ENCODE results near the gene BCO2.
"Not testable (repeated sequence)": the region's sequence is repeated elsewhere in the genome, so short reads cannot be mapped to it uniquely, and the experiment has no call there.

The BCO2 gene, protein sequence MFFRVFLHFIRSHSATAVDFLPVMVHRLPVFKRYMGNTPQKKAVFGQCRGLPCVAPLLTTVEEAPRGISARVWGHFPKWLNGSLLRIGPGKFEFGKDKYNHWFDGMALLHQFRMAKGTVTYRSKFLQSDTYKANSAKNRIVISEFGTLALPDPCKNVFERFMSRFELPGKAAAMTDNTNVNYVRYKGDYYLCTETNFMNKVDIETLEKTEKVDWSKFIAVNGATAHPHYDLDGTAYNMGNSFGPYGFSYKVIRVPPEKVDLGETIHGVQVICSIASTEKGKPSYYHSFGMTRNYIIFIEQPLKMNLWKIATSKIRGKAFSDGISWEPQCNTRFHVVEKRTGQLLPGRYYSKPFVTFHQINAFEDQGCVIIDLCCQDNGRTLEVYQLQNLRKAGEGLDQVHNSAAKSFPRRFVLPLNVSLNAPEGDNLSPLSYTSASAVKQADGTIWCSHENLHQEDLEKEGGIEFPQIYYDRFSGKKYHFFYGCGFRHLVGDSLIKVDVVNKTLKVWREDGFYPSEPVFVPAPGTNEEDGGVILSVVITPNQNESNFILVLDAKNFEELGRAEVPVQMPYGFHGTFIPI

DNA sequence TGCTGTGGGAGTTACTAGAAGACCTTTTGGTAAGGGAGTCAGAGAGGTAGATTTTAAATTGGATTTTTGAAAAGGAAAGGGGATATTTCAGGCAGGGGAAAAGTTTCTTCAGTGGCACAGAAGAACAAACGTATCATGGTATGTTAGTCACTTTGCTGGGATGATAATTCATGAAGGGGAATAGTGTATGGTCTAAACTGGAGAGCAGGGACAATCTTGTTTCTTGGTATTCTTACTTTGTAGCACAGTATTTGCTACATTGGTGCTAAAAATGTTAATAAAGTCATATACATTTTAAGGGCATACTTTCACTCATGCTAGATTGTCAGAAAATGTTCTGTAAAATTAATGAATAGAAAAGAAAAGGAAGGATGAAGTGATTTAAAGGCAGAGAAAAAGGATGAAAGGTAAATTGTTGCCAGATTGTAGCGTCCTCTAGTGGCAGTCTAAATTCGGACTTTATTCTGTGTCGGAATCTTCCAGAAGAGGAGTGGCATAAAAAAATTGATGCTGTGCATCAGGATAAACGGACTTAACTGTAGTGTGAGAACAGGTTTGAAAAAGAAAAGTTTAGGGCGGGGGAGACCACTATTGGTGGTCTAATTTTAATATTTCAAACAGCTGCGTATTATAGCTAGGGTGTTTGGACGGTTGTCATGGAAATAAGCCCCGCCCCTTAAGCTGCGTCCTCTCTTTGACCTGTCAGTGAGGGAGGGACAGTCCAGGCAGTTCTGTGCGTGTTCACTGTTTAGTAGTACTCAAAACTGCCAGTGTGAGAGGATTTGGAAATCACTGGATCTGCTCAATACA is at the start of gene BCO2:
Gene BCO2 (plus strand): TSS at position 724 of the 810 bp plus-strand sequence. CDS start 90 bp downstream, outside the sequence.
- peak; percentile 26 for DNase-seq (ENCODE audit: low read depth)

DNA sequence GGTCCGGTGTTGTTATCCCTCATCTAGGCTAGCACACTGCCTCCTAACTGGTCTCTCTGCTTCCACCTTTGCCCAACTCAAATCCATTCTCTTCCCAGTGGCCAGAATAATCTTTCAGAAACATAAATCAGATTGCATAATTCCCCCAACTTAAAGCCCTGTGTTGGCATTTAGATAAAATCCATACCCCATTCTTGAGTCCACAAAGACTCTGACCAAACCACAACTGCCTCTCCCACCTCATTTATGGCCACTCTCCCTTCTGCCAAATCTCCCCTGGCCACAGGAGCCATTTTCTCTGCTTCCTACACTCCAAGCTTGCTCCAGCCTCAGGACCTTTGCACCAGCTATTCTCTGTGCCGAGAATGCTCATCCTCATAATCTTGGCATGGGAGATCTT is 48.3 kb upstream of the BCO2 start:
- DNase-seq (ENCODE audit: low read depth), result no peak

DNA sequence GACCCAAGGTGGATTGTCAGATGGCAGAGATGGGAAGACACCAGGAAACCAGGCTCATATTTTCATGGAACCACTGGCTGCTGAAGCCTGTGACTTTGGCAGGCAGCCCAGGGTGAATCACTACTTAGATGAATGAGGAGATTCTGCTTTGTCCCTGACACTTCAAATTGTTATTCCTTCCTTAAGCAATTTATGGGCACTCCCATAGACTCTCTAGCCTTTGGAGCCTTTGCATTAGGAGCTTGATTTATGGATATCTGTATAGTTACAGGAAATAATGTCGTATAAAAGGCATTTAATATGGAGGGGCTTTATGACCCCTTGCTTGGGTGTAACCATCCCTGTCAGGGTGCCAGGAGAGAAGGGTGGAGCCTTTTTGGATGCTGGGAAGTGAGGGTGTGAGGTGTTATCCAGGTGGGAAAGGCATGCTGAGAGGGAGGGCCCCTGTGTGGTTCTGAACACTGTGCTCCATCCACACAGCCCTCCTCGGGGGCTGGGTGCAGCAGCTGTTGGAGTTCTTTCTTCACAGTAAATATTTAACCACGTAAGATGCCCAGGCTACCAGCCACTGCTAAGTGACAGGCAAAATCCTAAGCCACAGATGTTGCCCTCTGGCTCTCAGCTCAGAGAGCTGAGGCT is 46.7 kb upstream of the BCO2 start:
- peak; percentile 51 for DNase-seq (ENCODE audit: low read depth)

DNA sequence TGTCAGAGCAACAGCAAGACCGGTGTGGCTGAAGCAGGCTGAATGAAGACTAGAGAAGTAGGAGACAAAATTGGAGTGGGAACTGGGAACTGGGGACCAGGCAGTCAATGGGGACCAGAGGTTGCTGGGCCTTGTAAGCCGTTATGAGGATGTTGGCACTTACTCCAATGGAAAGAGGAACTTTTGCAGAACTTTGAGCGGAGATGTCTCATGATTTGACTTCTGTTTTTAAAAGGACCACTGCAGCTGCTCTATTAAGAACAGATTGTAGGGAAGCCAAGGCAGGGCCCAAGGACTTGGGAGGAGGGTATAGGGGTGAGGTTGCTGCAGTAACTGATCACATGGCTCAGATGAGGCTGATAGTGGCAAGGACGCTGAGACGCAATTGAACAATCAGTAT is 45.7 kb upstream of the BCO2 start:
- no peak for DNase-seq (ENCODE audit: low read depth)

DNA sequence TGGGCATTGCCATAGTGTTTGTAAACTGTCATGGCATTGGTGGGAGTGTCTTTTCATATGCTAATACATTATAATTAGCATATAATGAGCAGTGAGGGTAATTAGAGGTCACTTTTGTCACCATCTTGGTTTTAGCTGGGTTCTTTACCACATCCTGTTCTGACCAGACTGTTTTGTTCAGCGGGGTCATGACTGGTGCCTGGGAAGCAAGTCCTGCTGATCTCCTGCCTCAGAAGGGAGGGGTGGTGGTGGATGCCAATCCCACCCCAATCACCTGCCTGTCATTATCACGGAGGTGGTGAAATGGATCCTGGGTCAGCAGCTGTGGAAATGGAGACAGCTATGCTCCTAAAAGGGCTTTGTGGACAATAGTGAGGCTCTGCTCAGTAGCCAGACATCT is 42.6 kb upstream of the BCO2 start:
- no peak for DNase-seq (ENCODE audit: low read depth)

DNA sequence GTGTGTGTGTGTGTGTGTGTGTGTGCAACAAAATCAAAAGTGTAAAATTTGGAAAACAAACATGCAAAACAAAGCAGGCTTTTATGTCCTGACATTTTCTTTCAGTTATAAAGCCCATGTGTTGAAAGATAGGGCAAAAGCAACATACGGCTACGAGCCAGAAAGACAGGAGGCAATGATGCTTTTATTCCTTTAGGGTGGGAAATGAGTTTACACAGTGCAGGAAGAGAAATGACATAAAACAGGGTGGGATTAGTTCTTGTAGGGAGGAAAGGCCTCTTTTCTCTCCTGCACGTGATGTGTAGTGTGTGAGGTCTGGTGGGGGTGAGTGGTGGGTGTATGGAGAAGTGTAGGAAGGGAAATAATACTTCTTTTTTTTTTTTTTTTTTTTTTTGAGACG is 40.8 kb upstream of the BCO2 start:
- DNase-seq (ENCODE audit: low read depth), result no peak

DNA sequence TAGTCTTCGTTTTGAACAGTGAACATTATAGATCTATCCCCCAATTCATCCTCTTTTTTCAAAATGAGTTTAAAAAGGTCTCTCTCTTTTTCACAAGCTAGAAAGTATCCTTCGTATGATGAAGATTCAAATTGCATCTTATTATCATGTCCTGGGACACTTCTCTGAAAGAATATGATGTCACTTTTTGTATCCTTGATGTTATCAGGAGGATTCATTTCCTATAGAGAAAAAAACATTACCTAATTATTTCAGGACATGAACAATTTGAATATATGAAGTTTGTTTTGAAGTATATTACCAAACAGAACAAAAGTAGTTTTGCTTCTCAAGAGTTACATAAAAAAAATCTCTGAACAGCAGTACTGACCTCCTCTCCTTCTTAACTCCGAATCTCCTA is 31.7 kb upstream of the BCO2 start:
- no peak for DNase-seq (ENCODE audit: low read depth)

DNA sequence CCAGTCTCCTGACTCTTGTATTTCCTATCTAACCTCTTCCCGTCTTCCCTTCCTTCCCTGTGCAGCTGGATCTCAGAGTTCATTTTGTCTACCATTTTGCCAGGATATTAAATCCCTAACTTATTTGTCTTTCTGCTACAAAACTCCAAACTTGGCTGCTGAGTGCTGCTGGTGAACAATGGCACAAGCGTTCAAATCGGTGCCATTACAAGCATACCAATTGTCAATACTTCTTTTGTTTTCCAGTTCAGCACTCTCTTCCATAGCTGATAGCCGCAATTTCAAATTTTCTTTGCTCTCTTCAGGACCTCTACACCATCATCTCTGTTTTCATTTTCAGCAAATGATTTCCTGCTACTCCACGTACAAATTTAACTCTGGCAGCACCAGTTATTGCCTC is 24.8 kb upstream of the BCO2 start:
- no peak for DNase-seq (ENCODE audit: low read depth)

DNA sequence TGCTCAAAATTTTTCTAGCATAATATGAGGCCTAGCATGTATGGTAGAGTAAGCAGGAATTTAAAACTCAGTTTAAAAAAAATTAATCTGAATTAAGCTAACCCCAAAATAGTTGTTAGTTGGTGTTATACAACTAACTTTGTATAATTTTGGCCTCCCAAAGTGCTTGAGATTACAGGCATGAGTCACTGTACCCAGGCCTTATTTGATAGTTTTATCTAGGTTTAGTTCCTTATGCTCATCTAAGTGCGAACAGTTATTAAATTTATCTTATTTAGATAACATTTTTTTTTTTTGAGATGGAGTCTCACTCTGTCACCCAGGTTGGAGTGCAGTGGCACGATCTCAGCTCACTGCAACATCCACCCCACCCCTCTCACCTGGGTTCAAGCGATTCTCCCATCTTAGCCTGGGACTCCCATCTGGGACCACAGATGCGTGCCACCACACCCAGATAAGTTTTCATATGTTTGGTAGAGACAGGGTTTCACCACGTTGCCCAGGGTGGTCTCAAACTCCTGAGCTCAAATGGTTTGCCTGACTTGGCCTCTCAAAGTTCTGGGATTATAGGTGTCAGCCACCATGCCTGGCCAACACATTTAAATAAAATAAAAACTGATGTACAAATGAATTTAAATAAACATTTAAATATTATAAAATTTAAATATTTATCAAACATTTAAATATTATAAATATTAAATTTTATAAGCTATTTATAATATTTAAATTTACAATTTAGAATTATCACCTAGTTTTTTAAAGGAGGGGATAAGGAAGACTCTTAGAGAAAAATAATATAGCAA is 19.0 kb upstream of the BCO2 start:
- no peak for DNase-seq (ENCODE audit: low read depth)

DNA sequence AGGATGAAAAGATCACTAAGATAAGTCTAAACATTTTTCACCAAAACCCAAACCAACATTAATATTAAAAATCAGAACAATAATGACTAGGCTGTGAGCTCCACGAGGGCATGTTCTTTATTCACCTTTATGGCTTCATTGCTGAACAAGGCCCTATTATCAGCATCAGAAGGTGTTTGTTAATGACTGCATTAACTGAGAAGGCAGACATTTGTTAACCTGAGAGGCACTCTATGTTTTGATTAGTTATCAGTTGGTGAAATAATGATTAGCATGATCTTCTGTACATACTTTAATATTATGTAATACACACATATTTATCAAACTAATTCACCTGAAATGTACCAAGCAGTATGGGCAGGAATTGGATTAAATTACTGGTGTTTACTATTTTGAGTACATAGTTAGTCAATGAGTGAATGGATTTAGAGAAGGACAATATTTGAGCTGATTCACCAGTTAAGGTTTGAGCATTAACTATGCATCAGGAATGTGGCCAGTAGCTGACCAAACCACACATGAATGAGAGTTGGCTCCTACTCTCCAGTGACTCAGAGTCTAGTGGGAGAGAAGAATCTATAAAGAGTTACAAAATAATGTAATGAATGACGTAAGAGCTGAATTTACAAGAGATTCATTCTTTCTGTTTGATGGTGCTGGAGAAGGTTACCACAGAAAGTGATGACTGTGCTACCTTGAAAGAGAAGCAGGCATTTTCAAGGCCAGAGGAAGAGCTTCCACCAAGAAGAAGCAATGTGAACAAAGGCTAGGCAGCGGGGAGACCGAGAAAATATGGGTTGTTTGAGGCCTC is 18.2 kb upstream of the BCO2 start:
- peak; percentile 98 for DNase-seq (ENCODE audit: low read depth)

DNA sequence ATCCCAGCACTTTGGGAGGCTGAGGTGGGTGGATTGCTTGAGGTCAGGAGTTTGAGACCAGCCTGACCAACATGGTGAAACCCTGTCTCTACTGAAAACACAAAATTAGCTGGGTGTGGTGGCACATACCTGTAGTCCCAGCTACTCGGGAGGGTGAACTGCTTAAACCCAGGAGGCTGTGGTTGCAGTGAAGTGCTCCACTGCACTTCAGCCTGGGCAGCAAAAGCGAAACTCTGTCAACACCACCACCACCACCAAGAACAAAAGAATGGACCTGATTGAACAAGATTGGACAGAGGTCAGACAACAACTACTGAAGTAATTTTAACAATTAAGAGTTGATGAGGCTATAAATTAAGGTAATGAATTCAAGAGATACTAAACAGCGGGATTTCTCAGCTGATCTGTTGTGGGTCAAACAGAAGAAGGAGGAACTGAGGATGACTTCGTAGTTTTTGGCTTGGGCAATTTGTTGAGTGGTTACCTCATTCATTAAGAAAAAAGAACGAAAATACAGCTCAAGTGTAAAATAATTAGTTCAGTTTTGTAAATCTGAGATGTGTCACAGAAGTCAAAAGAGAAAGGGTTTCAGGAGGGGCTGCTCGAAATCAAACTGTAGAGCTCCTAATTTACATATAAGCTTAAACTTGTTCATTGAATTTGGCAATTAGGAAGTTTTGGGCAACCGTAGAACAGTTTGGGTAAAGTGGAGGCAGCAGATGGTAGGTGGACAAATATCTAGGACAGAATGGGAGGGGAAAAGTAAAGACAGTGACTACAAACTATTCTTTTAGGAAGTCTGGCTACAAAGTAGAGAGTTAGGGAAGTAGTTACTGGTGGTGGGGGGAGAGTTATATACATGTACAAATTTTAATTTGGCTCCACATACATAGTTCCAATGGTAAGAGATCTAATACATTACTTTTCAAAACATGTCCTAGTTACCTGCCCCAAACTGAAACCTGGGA is 15.9 kb upstream of the BCO2 start:
- no peak for DNase-seq (ENCODE audit: low read depth)

DNA sequence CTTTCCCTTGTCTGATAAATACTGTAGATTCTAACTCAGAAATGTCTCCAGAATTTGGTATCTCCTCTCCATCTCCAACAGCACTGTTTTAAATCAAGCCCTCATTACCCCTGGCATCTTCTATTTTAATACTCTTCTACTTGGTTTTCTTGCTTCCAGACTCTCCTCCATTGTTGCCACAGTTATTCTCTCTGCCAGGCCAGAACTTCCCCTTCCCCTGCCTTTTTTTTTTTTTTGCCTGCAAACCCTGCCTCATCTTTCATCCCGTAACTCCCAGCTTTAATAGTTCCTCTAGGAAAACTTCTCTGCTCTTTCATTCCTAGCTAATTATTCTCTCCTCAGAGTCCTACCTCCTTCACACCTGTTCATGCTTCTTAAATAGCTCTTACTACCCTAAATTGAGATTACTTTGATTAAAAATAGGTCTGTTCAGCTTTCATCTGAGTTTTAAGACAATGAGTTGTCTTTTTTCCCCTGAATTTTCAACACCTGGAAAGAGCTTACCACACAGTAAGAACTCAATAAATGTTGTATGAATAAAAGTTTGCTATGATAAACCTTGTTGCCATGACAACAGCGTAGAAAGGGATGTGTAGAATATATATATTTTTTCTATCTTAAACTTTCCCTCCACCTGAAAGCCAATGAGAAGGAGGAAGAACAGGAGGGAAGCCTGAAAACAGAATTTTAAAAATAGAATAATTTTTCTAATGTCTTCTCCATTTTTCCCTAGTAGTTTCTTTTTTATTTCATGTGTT is 15.0 kb upstream of the BCO2 start:
- no peak for DNase-seq (ENCODE audit: low read depth)

DNA sequence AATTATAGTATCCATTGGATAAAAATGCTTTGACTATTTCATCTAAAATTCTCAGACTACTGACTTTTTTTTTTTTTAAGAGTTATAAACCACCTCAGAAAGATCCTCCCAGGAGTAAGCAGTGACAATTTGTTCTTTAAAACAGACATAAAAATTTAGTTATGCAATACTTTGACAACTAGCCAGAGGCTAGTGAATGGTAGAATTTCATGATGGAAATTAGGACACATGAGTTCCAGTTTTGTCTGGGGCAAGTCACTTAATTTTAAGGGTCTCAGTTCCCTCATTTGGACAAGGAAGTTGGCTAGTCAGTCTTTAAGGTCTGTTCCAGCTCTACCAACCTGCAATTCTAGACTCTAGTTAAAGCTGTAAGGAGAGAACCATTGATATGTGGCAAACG is 14.3 kb upstream of the BCO2 start:
- DNase-seq (ENCODE audit: low read depth), result no peak

DNA sequence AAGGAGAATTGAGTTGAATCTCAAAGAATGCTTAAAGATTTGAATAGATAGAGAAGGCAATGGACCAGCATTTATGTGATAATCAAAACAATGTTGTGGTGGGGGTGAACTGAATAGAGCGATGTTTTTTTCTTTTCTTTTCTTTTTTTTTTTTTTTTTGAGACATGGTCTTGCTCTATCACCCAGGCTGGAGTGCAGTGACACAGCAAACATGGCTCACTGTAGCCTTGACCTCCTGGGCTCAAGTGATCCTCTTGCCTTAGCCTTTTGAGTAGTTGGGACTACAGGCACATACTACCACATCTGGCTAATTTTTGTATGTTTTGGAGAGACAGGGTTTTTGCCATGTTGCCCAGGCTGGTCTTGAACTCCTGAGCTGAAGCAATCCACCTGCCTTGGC is 13.1 kb upstream of the BCO2 start:
- DNase-seq (ENCODE audit: low read depth), result not testable (repeated sequence)

DNA sequence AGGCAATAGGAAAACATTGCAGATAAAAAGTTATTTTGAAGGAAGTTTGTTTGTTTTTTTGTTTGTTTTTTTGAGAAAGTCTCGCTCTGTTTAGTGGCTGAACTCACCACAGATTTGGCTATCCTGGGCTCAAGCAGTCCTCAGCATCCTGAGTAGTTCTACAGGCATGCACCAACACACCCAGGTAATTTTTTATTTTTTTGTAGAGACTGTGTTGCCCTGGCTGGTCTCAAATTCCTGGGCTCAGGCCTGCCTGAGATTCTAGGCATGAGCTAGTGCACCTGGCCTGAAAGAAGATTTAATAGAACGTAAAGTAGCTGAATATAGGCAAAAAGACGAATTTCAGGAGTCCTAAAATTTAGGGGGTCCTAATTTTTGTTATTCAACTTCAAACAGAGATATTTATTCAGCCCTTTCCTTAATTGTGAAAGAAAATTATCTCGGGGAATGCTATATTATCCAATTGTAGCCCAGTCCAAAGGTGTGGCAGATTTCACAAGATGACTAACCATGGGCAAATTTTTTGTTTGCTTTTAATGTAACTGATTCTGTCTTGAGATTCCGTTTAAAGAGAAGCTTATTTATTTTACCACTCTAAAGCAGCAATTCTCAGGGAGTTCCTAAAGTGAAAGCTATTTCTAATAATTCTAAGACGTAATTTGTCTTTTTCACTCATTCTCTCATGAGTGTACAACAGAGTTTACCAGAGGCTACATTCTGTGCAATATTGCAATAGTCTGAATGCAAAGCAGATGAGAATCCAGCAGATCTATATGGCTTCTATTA is 12.4 kb upstream of the BCO2 start:
- no peak for DNase-seq (ENCODE audit: low read depth)

DNA sequence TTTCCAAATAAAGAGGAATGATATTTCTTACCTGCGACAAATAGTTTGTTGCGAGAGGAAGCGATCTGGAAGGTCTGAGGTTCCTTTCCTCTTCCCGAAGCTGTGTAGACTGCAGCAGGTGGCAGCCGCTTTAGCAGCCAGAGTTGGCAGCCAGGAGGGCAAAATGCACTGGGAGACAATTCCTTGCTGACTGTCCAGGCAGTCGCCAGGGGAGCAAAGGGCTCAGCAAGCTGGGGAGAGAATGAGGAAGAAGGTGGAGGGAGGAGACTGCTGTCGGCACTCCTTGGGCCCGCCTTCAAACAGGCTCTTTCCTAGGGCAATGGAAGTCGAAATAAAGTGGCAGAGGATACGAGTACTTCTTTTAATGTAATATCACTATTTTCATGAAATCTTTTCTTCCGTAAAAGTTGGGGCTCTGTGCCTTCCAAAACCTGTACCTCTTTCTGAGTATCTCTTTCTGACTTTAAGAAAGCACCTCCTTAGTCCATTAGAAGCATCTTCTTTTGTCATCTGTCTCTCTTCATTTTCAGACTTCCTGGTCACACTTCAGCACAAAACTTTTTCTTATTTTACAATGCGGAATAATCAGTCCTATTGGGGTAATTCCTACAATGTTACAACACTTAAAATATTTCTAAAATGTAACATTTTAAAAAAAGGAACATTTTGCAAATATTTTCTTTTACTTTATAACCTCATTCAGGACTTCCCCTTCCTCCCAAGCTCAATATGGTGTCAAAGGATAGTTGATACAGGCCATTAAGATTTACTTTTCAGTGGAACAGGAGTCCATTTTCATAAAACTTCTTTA is 11.2 kb upstream of the BCO2 start, which contains the start of gene IL18:
Gene IL18 (minus strand): TSS at position 220 of the 811 bp plus-strand sequence. CDS start 9,041 bp downstream, outside the sequence.
- DNase-seq (ENCODE audit: low read depth), result no peak

DNA sequence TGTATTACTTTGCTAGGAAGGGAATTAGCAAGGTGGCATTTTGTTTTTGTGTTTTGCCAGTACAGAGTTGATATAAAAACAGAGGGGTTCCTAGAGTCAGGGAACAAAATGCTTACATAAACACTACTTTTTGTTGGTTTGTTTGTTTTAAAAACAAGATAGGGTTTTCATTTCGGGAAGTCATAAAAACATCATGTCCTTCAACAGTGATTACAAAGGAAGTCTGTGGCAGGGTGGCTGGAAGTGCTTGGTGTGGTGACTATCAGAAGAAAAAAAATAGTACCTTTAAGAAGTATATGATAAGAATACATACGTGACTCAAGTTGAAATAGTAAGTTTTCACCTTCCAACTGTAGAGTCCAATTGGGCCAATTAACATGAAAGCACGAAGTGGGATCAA is 10.3 kb upstream of the BCO2 start:
- DNase-seq (ENCODE audit: low read depth), result no peak

Measured in GM04503 (cell line).